IMR-90 (cell line): ENCODE measurements around the gene SPATC1L. TPM values are rescaled to one million over a fixed set of nuclear protein-coding genes. Genes with fewer than 3 reads are reported as not detected.

Experiments
- ATAC-seq: fragments of 200-7000 bp; cut with Tn5 transposase; 2 replicates; pipeline ENCODE4 v1.9.1; 2020; ENCODE audit warnings: low read depth, mild to moderate bottlenecking, moderate library complexity
- BruUV-seq: library from RNA; stranded (reverse); fragments of 400-500 nt; replicated peaks from 2 replicates; lab custom pipeline; 2021; lab: Mats Ljungman, UMichigan
- CTCF ChIA-PET: fragments of 300-600 bp; formaldehyde crosslinking; extraction: SDS; loops from one replicate; lab custom pipeline; 2021; ENCODE audit warnings: antibody characterized with exemption; lab: Yijun Ruan, JAX
- POLR2A ChIA-PET: fragments of 300-600 bp; sonication (Branson Sonifier 250); formaldehyde crosslinking; loops from one replicate; lab custom pipeline; 2022; ENCODE audit warnings: antibody characterized with exemption; ENCODE audit not compliant: unreplicated experiment; lab: Charles Lee
- DNase-seq: peaks from one replicate; pipeline ENCODE4 v3.0.0; 2013
- H2AFZ ChIP-seq: replicated peaks from 2 replicates; pipeline ENCODE3; 2013; ENCODE audit warnings: low read length, mild to moderate bottlenecking; ENCODE audit not compliant: poor library complexity
- H2AK5ac ChIP-seq: 2 replicates; pipeline ENCODE4 v1.6.1; 2013; ENCODE audit warnings: low read depth, low read length, inconsistent platforms
- H2AK9ac ChIP-seq: replicated peaks from 2 replicates; pipeline ENCODE3; 2013; ENCODE audit warnings: mild to moderate bottlenecking, low read depth, low read length, moderate library complexity; ENCODE audit not compliant: poor library complexity
- H2BK120ac ChIP-seq: 2 replicates; pipeline ENCODE4 v1.6.1; 2013; ENCODE audit warnings: low read depth, low read length, inconsistent platforms
- H2BK15ac ChIP-seq: 3 replicates; pipeline ENCODE4 v1.6.1; 2013; ENCODE audit warnings: low read depth, low read length, inconsistent platforms
- H2BK20ac ChIP-seq: 2 replicates; pipeline ENCODE4 v1.6.1; 2013; ENCODE audit warnings: low read depth, mild to moderate bottlenecking, inconsistent platforms, low read length, moderate library complexity
- H2BK5ac ChIP-seq: 2 replicates; pipeline ENCODE4 v1.6.1; 2013; ENCODE audit warnings: mild to moderate bottlenecking, low read depth, low read length, inconsistent platforms; ENCODE audit not compliant: poor library complexity, severe bottlenecking
- H3K14ac ChIP-seq: replicated peaks from 2 replicates; pipeline ENCODE4 v1.6.1; 2013; ENCODE audit warnings: low read depth, low read length, inconsistent platforms
- H3K18ac ChIP-seq: 2 replicates; pipeline ENCODE4 v1.6.1; 2013; ENCODE audit warnings: low read depth, low read length, control low read depth
- H3K23ac ChIP-seq: 2 replicates; pipeline ENCODE4 v1.6.1; 2013; ENCODE audit warnings: low read depth, low read length, inconsistent platforms
- H3K27ac ChIP-seq: 2 replicates; pipeline ENCODE4 v1.5.1; 2013; ENCODE audit warnings: mild to moderate bottlenecking, control low read depth, low read length; ENCODE audit not compliant: insufficient read depth
- H3K27me3 ChIP-seq: 2 replicates; pipeline ENCODE4 v1.6.1; 2013; ENCODE audit warnings: low read length; ENCODE audit not compliant: control insufficient read depth, insufficient read depth
- H3K36me3 ChIP-seq: 2 replicates; pipeline ENCODE4 v1.6.1; 2013; ENCODE audit warnings: low read length, mixed read lengths; ENCODE audit not compliant: control insufficient read depth, insufficient read depth
- H3K4ac ChIP-seq: 2 replicates; pipeline ENCODE4 v1.6.1; 2013; ENCODE audit warnings: low read depth, low read length, inconsistent platforms
- H3K4me1 ChIP-seq: 2 replicates; pipeline ENCODE4 v1.6.1; 2013; ENCODE audit warnings: low read length, mixed read lengths; ENCODE audit not compliant: control insufficient read depth, insufficient read depth
- H3K4me2 ChIP-seq: 2 replicates; pipeline ENCODE4 v1.6.1; 2013; ENCODE audit warnings: low read depth, mild to moderate bottlenecking, control low read depth, low read length, moderate library complexity
- H3K4me3 ChIP-seq: 2 replicates; pipeline ENCODE4 v1.5.1; 2013; ENCODE audit warnings: low read depth, mild to moderate bottlenecking, control low read depth, low read length, moderate library complexity; ENCODE audit not compliant: insufficient read depth
- H3K56ac ChIP-seq: 2 replicates; pipeline ENCODE4 v1.6.1; 2013; ENCODE audit warnings: low read length, inconsistent platforms; ENCODE audit not compliant: insufficient read depth; ENCODE audit errors: extremely low read depth
- H3K79me1 ChIP-seq, 2 experiments: 2 replicates each; pipeline ENCODE4 v1.6.1; 2013; ENCODE audit warnings: low read length in 2 of 2, inconsistent platforms in 1 of 2, low read depth in 1 of 2
- H3K9ac ChIP-seq: 2 replicates; pipeline ENCODE4 v1.6.1; 2013; ENCODE audit warnings: low read depth, low read length, control low read depth
- H3K9me1 ChIP-seq: 2 replicates; pipeline ENCODE4 v1.6.1; 2013; ENCODE audit warnings: low read length, inconsistent platforms; ENCODE audit not compliant: insufficient read depth
- H3K9me3 ChIP-seq: 2 replicates; pipeline ENCODE4 v1.6.1; 2013; ENCODE audit warnings: low read length; ENCODE audit not compliant: control insufficient read depth, insufficient read depth
- H4K20me1 ChIP-seq: 2 replicates; pipeline ENCODE4 v1.6.1; 2013; ENCODE audit warnings: low read length, inconsistent platforms; ENCODE audit not compliant: insufficient read depth
- H4K5ac ChIP-seq: 2 replicates; pipeline ENCODE4 v1.6.1; 2013; ENCODE audit warnings: mild to moderate bottlenecking, low read depth, low read length, control low read depth
- H4K8ac ChIP-seq, 2 experiments: 2 replicates each; pipeline ENCODE4 v1.6.1; 2013; ENCODE audit warnings: low read depth in 2 of 2, low read length in 2 of 2, control low read depth in 1 of 2, inconsistent platforms in 1 of 2
- H4K91ac ChIP-seq: 2 replicates; pipeline ENCODE4 v1.6.1; 2013; ENCODE audit warnings: low read depth, low read length, inconsistent platforms; ENCODE audit not compliant: insufficient read depth
- BHLHE40 ChIP-seq: fragments of 150-350 bp; IDR thresholded peaks from 2 replicates; pipeline ENCODE4 v1.6.1; 2016; ENCODE audit warnings: mild to moderate bottlenecking, low read depth, low read length
- CEBPB ChIP-seq: IDR thresholded peaks from 2 replicates; pipeline ENCODE4 v1.6.1; 2012; ENCODE audit warnings: low read depth, low read length, improper control_type of control experiment
- FOS ChIP-seq: fragments of 150-350 bp; IDR thresholded peaks from 2 replicates; pipeline ENCODE4 v1.6.1; 2016; ENCODE audit warnings: low read depth, low read length
- MAFK ChIP-seq: IDR thresholded peaks from 2 replicates; pipeline ENCODE4 v1.6.1; 2012; ENCODE audit warnings: low read depth, low read length, improper control_type of control experiment
- MAZ ChIP-seq: IDR thresholded peaks from 2 replicates; pipeline ENCODE4 v1.6.1; 2012; ENCODE audit warnings: low read depth, mild to moderate bottlenecking, low read length, improper control_type of control experiment, moderate library complexity, borderline replicate concordance
- MXI1 ChIP-seq: IDR thresholded peaks from 2 replicates; pipeline ENCODE4 v1.6.1; 2012; ENCODE audit warnings: low read depth, mild to moderate bottlenecking, low read length, moderate library complexity, borderline replicate concordance
- NFE2L2 ChIP-seq: fragments of 150-350 bp; IDR thresholded peaks from 2 replicates; pipeline ENCODE4 v1.6.1; 2016; ENCODE audit warnings: low read depth, mild to moderate bottlenecking, low read length
- POLR2A ChIP-seq: IDR thresholded peaks from 2 replicates; pipeline ENCODE4 v1.6.1; 2012; ENCODE audit warnings: mild to moderate bottlenecking, low read depth, low read length
- RFX5 ChIP-seq: IDR thresholded peaks from 2 replicates; pipeline ENCODE4 v1.8.0; 2012; ENCODE audit warnings: low read depth, mild to moderate bottlenecking, low read length, moderate library complexity
- WGBS, 2 experiments: methylation state at CpG; one replicate each; pipeline versions ENCODE4 v1.1.5 to v1.1.7; 2013; ENCODE audit warnings: missing lambda C conversion rate in 2 of 2; ENCODE audit not compliant: insufficient read length in 1 of 2; ENCODE audit errors: extremely low coverage in 2 of 2; 5-methylcytosine and 5-hydroxymethylcytosine counted together
- dilution Hi-C: fragments of 300-500 bp; cut with HindIII; formaldehyde crosslinking; loops from one replicate; pipeline ENCODE4 v1.14.3; 2018; ENCODE audit warnings: low sequenced_read_pairs; ENCODE audit not compliant: unreplicated experiment
- in situ Hi-C: fragments of 300-500 bp; cut with MboI; formaldehyde crosslinking; loops from 3 replicates; pipeline ENCODE4 v1.14.3; 2019; ENCODE audit warnings: low sequenced_read_pairs, inconsistent platforms, mixed read lengths
- intact Hi-C: fragments of 100-400 bp; cut with micrococcal nuclease; formaldehyde crosslinking; loops from 2 replicates; pipeline ENCODE4 v1.10.0; 2022
- polyA plus RNA-seq, 3 experiments: library from polyadenylated mRNA; depleted of rRNA; stranded (reverse); fragments of >200 nt; gene quantifications; 2 replicates each; pipeline ENCODE4 v1.2.3, GENCODE V29; 2012; ENCODE audit warnings: low replicate concordance in 1 of 3
- total RNA-seq: library from RNA; depleted of rRNA; stranded (reverse); fragments of >200 nt; gene quantifications from 2 replicates; pipeline ENCODE4 v1.2.3, GENCODE V29; 2012
- TF ChIP-seq, protein P1 (sequence below): fragments of 150-350 bp; IDR thresholded peaks from 2 replicates; pipeline ENCODE4 v1.6.1; 2016; ENCODE audit warnings: low read depth, mild to moderate bottlenecking, low read length, moderate library complexity, borderline replicate concordance
- TF ChIP-seq, protein P2 (sequence below): conservative IDR thresholded peaks from 2 replicates; pipeline ENCODE4 v1.5.1; 2012; ENCODE audit warnings: mild to moderate bottlenecking, low read depth, low read length, improper control_type of control experiment

The SPATC1L gene
- total and polyA plus RNA-seq, 2 of the 4 experiments (the other 2 are of a cell fraction): 3.8 to 17.2 TPM

DNA sequence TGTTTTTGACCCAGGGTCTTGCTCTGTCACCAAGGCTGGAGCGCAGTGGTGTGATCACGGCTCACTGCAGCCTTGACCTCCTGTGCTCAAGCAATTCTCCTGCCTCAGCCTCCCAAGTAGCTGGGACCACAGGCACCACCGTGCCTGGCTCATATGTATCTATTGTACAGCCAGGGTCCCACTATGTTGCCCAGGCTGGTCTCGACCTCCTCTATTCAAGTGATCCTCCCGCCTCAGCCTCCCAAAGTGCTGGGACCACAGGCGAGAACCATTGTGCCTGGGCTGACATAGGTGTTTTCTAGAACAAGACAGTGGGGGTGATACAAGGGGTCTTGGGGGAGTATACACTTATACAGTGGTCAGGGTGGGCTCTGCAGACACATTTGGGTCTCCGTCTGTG, 46.4 kb downstream of the SPATC1L start:
- Histone ChIP-seq H4K8ac (no peak overlapping the region), H2AFZ (no peak overlapping the region), H3K27ac (no peak overlapping the region), H2AK9ac (no peak overlapping the region), H3K14ac (no peak overlapping the region), H3K27me3 (no peaks in the 10 kb centered on the region), H3K4me2 (no peak overlapping the region), H3K56ac (no peak overlapping the region), H2BK120ac (no peak overlapping the region), H4K91ac (no peak overlapping the region), H2AK5ac (no peak overlapping the region), H3K23ac (no peak overlapping the region), H2BK5ac (no peak overlapping the region), H3K79me1 (no peaks in the 10 kb centered on the region), H4K5ac (no peak overlapping the region), H3K4me3 (no peak overlapping the region), H3K4me1 (0 out of 2 replicates have a peak, but pooled peaks cover 2% of the 10 kb centered on the region), H3K9me3 (no peaks in the 10 kb centered on the region), H3K36me3 (0 out of 2 replicates have a peak, but pooled peaks cover 2% of the 10 kb centered on the region), H3K18ac (no peak overlapping the region), H2BK15ac (no peak overlapping the region), H3K9ac (no peak overlapping the region), H4K20me1 (peaks cover 23% of the 10 kb centered on the region), H3K9me1 (peaks cover 3% of the 10 kb centered on the region; the same call in 1 of the 2 replicates), H2BK20ac (no peak overlapping the region), H3K4ac (no peak overlapping the region)
- no peak for ATAC-seq
- BruUV-seq: no TSS peak
- CTCF ChIA-PET: interaction anchor here (0.9 kb wide), 1 partner anchor 16 kb away, joined by 3 read pairs; no protein-coding TSS in a partner anchor
- DNase-seq: no peak
- dilution Hi-C loops: no loop called here
- POLR2A ChIA-PET: no interaction called here
- TF ChIP-seq, protein P1, sequence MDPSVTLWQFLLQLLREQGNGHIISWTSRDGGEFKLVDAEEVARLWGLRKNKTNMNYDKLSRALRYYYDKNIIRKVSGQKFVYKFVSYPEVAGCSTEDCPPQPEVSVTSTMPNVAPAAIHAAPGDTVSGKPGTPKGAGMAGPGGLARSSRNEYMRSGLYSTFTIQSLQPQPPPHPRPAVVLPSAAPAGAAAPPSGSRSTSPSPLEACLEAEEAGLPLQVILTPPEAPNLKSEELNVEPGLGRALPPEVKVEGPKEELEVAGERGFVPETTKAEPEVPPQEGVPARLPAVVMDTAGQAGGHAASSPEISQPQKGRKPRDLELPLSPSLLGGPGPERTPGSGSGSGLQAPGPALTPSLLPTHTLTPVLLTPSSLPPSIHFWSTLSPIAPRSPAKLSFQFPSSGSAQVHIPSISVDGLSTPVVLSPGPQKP: no peak
- TF ChIP-seq RFX5 (no peak), NFE2L2 (no peak), FOS (no peak), BHLHE40 (no peak), MAZ (no peak), CEBPB (no peak), MXI1 (no peak), MAFK (no peak), POLR2A (no peak)
- TF ChIP-seq, protein P2, sequence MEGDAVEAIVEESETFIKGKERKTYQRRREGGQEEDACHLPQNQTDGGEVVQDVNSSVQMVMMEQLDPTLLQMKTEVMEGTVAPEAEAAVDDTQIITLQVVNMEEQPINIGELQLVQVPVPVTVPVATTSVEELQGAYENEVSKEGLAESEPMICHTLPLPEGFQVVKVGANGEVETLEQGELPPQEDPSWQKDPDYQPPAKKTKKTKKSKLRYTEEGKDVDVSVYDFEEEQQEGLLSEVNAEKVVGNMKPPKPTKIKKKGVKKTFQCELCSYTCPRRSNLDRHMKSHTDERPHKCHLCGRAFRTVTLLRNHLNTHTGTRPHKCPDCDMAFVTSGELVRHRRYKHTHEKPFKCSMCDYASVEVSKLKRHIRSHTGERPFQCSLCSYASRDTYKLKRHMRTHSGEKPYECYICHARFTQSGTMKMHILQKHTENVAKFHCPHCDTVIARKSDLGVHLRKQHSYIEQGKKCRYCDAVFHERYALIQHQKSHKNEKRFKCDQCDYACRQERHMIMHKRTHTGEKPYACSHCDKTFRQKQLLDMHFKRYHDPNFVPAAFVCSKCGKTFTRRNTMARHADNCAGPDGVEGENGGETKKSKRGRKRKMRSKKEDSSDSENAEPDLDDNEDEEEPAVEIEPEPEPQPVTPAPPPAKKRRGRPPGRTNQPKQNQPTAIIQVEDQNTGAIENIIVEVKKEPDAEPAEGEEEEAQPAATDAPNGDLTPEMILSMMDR: no peak
- WGBS, 2 experiments: 97% methylated on average over 6 of the region's 7 CpGs; no CpG with 5 or more reads in 1 of the 2 experiments
- intact Hi-C loops: no loop called here
- in situ Hi-C loops: no loop called here
